Transverse colon (tissue), 4 donors: Measurements from ENCODE around the gene MPZL3.

Experiments used
- CTCF ChIP-seq, 5 experiments: fragments of 200-600 bp in 3 of 5; fragments of 450-650 bp in 2 of 5; sonication (generic) in 3 of 5; IDR thresholded peaks; 1 replicate in 2 of 5; 2 replicates in 3 of 5; pipeline ENCODE4 v1.5.1; 2016 to 2017; ENCODE audit warnings: antibody characterized with exemption in 5 of 5, inconsistent platforms in 3 of 5, mild to moderate bottlenecking in 2 of 5, moderate library complexity in 1 of 5
- EP300 ChIP-seq: sonication (generic); formaldehyde crosslinking; IDR thresholded peaks from one replicate; pipeline ENCODE4 v1.6.1; 2017; ENCODE audit warnings: antibody characterized with exemption, low read depth
- POLR2A ChIP-seq: fragments of 450-650 bp; IDR thresholded peaks from one replicate; pipeline ENCODE4 v1.6.1; 2016; ENCODE audit warnings: antibody characterized with exemption, mild to moderate bottlenecking, moderate library complexity
- POLR2AphosphoS5 ChIP-seq, 3 donors: sonication (generic); formaldehyde crosslinking; IDR thresholded peaks; one replicate each; pipeline ENCODE4 v1.6.1; 2016; ENCODE audit warnings: antibody characterized with exemption in 3 of 3

- TF ChIP-seq CTCF (IDR thresholded peaks at IDR 0.05) = no peak
- no peak for TF ChIP-seq EP300
- TF ChIP-seq POLR2AphosphoS5 (IDR thresholded peaks at IDR 0.05) = no peak
- no peak for TF ChIP-seq POLR2A
Observed at GRCh38 chr11:118275176-118275575, 23.0 kb upstream of the MPZL3 start.
